NCI-H1436 (cell line): ENCODE measurements around the gene ERBB2.

ENCODE experiments used
- DNase-seq: peaks from one replicate; lab custom pipeline; 2025; lab: John Stamatoyannopoulos, UW

The ERBB2 gene

DNA sequence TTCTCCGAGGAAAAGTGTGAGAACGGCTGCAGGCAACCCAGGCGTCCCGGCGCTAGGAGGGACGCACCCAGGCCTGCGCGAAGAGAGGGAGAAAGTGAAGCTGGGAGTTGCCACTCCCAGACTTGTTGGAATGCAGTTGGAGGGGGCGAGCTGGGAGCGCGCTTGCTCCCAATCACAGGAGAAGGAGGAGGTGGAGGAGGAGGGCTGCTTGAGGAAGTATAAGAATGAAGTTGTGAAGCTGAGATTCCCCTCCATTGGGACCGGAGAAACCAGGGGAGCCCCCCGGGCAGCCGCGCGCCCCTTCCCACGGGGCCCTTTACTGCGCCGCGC is at the start of gene ERBB2:
TSS of gene ERBB2 (plus strand) at position 247 of the 330 bp plus-strand sequence. CDS start 175 bp downstream, outside the sequence.
- no peak for DNase-seq

DNA sequence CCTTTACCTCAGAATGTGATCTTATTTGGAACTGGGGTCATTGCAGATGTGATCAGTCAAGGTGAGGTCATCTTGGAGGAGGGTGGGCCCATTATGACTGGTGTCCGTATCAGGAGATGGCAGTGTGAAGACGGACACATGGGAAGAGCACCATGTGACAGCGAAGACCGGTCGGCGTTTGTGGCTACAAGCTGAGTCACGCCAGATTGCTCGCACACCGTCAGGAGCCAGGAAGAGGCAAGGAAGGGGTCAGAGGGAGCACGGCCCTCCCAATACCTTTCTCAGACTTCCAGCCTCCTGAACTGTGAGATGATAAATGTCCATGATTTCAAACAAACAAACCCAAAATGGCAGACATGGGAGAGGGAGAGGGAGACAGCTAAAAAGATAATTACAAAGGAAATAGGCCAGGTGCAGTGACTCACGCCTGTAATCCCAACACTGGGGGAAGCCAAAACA is 49.7 kb upstream of the ERBB2 start:
- DNase-seq, result no peak

DNA sequence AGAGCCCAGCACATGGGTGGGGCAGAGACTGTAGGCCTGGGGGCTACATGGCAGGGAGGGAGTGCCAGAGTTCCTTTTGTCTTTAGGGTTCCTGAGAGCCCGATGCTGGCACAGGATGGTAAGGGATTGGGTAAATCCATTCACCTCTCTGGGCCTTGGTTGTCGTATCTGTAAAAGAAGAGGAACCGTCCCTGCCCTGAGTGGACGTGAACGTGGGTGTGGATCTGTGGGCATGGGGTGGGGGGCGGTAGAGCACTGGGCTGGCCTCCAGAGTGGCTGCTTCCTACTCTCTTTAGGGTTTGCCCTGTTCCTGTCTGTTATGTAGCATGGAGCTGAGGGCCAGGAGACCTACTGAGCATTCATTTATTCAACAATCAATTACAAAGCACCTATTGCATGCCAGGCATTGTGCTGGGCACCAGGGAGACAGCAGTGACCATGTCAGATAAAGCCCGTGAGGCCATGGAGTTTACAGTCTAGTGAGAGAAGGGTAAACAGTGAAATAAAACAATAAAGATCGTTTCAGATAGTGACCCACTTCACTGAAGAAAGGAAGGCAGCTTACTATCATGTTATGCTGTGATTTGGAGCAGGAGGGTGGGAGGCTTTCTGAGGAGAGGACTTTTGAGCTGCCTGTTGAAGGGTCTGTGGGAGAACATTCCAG is 47.8 kb upstream of the ERBB2 start:
- no peak for DNase-seq

DNA sequence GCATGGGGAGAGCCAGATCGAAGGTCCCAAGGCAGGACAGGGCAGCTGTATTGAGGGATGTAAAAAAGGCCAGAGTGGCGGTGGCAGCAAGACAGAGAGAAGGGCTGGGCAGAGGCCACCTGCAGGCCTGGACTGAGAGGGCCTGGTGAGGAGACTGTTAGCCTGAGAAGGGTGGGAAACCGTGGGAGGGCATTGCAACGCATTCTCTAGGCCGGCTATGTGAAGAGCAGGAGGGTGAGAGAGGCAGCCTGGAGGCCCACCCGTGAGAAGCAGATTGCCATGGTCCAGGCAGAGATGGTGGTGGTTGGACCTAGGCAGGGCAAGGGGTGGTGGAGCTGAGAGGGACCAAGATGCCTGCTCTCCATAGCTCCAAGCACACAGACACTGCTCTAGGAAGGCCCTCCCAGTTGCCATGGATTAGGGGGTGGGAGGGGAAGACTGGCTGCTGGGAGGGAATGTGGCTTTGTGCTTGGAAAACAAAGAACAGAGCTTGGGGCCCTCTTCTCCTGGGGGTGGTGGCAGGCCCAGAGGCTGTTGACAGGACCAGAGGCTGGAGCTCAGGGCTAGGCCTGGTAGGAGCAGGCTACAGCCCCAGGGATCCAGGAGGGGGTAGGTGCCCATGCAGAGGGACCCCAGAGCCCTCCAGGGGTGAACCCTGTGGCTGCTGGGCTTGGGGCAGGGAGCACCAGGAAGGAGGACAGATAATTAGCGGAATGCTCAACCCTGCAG is 47.1 kb upstream of the ERBB2 start:
- no peak for DNase-seq

DNA sequence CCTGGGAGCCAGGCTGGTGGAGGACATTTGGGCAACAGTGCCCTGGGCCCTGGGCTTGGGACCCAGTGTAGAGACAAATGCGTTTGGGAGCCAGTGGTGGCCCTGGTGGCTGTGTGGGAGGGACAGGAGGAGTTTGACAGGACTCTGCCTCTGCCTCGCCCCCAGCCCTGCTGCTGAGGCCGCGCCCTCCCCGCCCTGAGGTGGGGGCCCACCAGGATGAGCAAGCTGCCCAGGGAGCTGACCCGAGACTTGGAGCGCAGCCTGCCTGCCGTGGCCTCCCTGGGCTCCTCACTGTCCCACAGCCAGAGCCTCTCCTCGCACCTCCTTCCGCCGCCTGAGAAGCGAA is 46.6 kb upstream of the ERBB2 start:
- DNase-seq, result no peak

DNA sequence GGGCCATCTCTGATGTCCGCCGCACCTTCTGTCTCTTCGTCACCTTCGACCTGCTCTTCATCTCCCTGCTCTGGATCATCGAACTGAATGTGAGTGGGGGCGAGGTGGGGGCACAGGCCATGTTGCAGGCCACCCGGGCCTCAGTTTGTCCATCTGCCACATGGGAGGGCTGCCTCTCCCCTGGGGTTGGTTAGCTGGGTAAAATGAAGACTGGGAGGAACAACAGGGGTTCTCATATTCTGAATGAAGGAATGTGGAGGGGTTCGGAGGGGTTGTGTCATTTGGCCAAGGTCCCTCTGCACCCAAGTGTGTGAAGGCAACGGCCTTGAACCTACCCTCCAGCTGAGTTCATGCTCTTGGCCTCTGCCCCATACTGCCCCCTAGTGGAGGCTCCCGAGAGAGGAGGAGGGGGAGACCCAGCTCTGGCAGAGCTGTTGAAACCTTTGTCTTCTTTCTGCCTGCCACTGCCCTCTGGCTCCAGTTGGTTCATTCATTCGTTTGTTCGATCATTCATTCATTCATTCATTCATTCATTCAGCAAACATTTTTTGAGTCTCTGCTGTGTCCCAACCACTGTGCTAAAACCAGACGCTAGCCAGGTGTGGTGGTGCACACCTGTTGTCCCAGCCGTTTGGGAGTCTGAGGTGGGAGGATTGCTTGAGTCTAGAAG is 46.1 kb upstream of the ERBB2 start:
- peak; percentile 70 for DNase-seq

GRCh38 chr17:39655105-39655504 is 44.8 kb upstream of the ERBB2 start:
- DNase-seq, result no peak

DNA sequence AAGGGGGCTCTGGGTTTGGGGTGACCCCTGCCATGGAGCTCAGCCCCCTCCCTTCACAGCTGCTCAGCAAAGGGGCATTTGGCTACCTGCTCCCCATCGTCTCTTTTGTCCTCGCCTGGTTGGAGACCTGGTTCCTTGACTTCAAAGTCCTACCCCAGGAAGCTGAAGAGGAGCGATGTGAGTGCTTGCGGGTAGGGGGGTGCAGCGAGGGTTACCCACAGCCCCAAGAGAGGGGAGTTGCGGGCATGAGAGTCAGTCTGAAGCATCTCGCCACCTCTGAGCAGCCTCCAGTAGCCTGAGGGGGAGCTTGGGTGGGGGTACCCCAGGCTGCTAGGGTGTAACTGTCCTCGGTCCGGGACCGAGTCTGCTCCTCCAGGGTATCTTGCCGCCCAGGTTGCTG is 41.5 kb upstream of the ERBB2 start:
- no peak for DNase-seq

GRCh38 chr17:39658760-39659159 is 41.1 kb upstream of the ERBB2 start:
- no peak for DNase-seq

- no peak for DNase-seq
Measured at GRCh38 chr17:39659279-39660010, 40.4 kb upstream of the ERBB2 start.

- DNase-seq, result no peak
Measured at GRCh38 chr17:39660011-39660360, 39.9 kb upstream of the ERBB2 start.

DNA sequence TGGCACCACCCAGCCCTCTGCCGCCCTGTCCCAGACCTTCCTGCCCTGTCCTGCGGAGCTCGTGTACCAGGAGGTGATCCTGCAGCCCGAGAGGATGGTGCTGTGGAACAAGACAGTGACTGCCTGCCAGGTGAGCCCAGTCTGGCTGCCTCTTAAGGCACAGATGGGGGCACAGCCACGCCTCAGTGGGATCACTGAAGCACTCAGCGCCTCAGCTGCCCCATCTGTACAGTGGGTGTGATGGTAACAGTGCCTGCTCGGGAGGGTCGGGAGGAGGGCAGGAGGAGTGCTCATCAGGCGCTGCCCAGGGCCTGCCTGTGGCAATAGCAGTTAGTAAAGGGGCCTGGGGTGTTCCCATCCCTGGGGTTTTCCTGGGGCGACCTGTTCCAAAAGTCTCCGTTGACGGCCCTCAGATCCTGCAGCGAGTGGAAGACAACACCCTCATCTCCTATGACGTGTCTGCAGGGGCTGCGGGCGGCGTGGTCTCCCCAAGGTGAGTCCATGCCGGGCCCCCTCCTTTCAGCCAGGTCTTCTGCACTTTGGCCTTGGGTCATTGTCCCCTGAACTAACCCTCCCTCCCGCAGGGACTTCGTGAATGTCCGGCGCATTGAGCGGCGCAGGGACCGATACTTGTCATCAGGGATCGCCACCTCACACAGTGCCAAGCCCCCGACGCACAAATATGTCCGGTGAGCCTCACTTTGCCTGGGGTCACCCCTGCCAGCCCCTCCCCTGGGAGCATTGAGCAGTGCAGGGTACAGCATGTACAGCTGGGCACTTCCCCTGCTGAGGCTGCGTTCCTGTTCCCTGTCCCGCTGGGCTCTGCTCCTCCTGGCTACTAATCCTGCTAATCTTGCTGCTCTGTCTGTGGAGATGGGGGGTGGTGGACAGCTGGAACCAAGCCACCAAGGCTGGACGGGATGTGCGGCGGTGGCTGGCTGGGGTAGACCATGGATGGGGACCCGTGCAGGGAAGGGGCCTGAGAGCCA is 39.2 kb upstream of the ERBB2 start:
- no peak for DNase-seq

- DNase-seq, result no peak
Measured at GRCh38 chr17:39661744-39662541, 37.9 kb upstream of the ERBB2 start.

DNA sequence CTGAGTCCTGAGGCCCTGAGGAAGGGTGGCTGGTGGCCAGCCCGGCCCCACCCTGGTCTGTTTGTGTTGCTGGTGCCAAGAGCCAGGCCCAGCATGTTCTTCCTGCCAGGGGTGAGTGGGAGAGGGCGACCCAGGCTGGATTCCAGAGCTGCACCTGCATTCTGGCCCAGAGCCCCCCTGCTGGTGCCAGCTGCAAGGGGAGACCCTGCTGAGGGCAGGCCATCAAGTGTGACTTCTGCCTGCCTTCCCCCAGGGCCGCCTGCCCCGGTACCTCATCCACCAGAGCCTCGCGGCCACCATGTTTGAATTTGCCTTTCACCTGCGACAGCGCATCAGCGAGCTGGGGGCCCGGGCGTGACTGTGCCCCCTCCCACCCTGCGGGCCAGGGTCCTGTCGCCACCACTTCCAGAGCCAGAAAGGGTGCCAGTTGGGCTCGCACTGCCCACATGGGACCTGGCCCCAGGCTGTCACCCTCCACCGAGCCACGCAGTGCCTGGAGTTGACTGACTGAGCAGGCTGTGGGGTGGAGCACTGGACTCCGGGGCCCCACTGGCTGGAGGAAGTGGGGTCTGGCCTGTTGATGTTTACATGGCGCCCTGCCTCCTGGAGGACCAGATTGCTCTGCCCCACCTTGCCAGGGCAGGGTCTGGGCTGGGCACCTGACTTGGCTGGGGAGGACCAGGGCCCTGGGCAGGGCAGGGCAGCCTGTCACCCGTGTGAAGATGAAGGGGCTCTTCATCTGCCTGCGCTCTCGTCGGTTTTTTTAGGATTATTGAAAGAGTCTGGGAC is 37.1 kb upstream of the ERBB2 start:
- no peak for DNase-seq

GRCh38 chr17:39663340-39663687 is 36.5 kb upstream of the ERBB2 start:
- DNase-seq, result no peak

DNA sequence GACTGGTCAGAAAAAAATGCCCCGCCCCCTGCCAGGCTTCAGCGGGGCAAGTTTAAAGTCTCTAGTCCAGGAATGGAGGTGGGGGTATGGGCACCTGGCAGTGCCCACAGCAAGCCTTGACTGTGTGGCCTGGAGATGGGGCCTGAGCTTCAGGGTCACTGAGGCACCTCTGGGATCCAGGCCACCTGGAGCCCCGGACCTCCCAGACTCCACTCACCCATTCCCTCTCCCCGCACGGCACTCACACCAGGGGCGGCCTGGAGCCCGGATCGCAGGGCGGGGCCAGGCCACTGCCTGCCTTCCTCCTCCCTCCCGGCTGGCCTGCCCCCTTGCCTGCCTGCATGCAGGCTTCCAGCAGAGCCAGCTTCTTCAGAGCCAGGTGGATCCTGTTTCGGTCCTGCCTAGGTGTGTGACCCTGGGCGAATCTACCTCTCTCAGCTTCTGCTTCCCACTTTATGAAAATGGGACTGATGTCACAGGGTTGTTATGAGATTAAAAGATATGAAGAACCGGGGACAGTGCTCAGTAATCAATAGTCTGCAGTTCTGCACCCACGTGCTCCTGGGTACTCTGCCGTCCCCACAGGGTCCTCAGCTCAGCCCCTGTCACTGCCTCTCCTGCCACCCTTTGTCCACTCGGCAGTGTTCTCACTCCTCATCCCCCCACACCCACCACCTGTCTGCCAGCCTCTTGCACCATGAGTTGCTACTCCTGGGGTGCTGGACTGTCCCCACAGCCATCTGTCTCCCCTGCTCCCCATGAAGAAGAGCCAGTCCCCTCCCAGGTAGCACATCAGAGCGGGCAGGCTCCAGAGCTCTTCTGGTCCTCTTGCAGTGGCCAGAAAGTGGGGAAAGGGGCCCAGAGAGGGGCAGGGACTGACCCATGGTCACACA is 35.9 kb upstream of the ERBB2 start:
- no peak for DNase-seq

GRCh38 chr17:39664581-39665561 is 35.0 kb upstream of the ERBB2 start, which contains the start of gene TCAP:
Gene TCAP, plus strand, starts transcription at chr17:39665349. Its CDS starts 11 bp downstream, at chr17:39665360.
- DNase-seq, result no peak
